Activated gamma-delta T cell (primary cell): ENCODE measurements around the gene TCF20.

Source experiments
- DNase-seq: peaks from one replicate; lab custom pipeline; 2025; lab: John Stamatoyannopoulos, UW

Gene TCF20

GRCh38 chr22:42300259-42301076, 30.0 kb upstream of the TCF20 start:
- no peak for DNase-seq

GRCh38 chr22:42299586-42300258, 29.3 kb upstream of the TCF20 start:
- no peak for DNase-seq

GRCh38 chr22:42298746-42299145, 28.3 kb upstream of the TCF20 start:
- no peak for DNase-seq

GRCh38 chr22:42297778-42298177, 27.3 kb upstream of the TCF20 start:
- DNase-seq = no peak

GRCh38 chr22:42296883-42297282, 26.4 kb upstream of the TCF20 start:
- DNase-seq = no peak

- DNase-seq = no peak
These were observed 26.0 kb upstream of the TCF20 start for GRCh38 chr22:42296381-42296853.

GRCh38 chr22:42294034-42294985, 23.9 kb upstream of the TCF20 start:
- DNase-seq = no peak

- DNase-seq = no peak
These were observed 22.5 kb upstream of the TCF20 start for GRCh38 chr22:42292732-42293520.

- DNase-seq = no peak
These were observed 20.8 kb upstream of the TCF20 start for GRCh38 chr22:42291287-42291686.

- DNase-seq = no peak
These were observed 19.5 kb upstream of the TCF20 start for GRCh38 chr22:42289671-42290541.

- no peak for DNase-seq
These were observed 18.3 kb upstream of the TCF20 start for GRCh38 chr22:42288791-42289190.

- no peak for DNase-seq
These were observed 16.9 kb upstream of the TCF20 start for GRCh38 chr22:42287174-42287890.

GRCh38 chr22:42286205-42286604, 15.8 kb upstream of the TCF20 start:
- DNase-seq = no peak

GRCh38 chr22:42285604-42286003, 15.2 kb upstream of the TCF20 start:
- no peak for DNase-seq

GRCh38 chr22:42284643-42285181, 14.3 kb upstream of the TCF20 start:
- no peak for DNase-seq

- no peak for DNase-seq
These were observed 13.7 kb upstream of the TCF20 start for GRCh38 chr22:42284202-42284591.

GRCh38 chr22:42283278-42284201, 13.1 kb upstream of the TCF20 start:
- DNase-seq = peak; percentile 28

GRCh38 chr22:42282943-42283277, 12.5 kb upstream of the TCF20 start:
- no peak for DNase-seq
